HG02798 (cell line): ENCODE results near the gene ATP1B2.

Experiments used
- ATAC-seq: cut with Tn5 transposase; IDR thresholded peaks from one replicate; pipeline ENCODE4 v1.9.1; 2021; ENCODE audit warnings: mild to moderate bottlenecking; ENCODE audit not compliant: unreplicated experiment, poor library complexity

ATP1B2 gene

GRCh38 chr17:7677388-7678067 is 26.8 kb downstream of the ATP1B2 start:
- no peak for ATAC-seq

DNA sequence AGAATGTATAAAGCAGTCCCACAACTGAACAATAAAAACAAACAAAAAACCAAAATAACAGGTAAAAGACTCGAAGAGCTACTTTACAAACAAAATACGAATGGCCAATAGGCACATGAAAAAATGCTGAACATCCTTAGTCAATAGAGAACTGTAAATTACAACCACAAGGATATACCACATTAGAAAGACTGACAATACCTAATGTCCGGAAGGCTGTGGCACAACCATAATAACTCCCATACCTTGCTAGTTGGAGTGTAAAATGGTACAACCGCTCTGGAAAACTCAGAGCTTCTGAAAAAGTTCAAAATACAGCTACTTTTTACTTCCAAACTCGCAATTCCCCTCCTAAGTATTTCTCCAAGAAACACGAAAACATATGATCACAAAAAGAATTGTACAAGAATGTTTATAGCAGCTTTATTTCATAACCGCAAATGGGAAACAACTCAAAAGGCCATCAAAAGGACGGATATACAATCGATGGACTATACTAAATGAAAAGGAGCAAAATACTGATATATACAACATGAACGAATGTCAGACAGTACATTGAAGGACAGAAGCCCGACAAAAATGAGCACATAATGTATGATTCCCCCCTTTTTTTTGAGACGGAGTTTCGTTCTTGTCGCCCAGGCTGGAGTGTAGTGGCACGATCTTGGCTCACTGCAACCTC is 34.3 kb downstream of the ATP1B2 start:
- ATAC-seq, result no peak

- ATAC-seq, result peak; percentile 63
These were observed 35.0 kb downstream of the ATP1B2 start for GRCh38 chr17:7685533-7686221.

DNA sequence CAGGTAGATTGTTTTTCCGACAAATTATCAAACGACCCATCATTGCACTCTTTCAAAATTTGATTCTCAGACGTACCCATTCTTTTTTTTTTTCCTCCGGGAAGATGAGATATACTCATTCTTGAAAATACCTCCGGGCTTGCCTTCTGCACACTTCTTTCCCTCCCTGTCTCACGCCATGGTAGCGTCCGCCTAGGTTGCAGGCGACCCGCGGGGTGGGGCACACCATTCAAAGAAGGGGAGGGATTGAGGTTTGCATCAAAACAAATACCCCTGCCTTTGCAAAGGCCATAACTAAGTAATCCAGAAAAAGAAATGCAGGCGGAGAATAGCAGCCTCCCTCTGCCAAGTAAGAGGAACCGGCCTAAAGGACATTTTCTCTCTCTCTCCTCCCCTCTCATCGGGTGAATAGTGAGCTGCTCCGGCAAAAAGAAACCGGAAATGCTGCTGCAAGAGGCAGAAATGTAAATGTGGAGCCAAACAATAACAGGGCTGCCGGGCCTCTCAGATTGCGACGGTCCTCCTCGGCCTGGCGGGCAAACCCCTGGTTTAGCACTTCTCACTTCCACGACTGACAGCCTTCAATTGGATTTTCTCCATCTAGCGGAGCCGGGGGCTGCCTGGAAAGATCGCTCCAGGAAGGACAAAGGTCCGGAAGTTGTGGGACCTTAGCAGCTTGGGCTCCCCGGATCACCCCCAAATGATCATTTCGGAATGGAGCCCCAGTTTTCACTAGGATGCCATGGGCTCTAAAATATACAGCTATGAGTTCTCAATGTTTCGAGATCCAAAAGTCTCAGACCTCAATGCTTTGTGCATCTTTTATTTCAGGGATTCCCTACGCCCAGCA is 35.7 kb downstream of the ATP1B2 start:
- ATAC-seq, result peak; percentile 60

DNA sequence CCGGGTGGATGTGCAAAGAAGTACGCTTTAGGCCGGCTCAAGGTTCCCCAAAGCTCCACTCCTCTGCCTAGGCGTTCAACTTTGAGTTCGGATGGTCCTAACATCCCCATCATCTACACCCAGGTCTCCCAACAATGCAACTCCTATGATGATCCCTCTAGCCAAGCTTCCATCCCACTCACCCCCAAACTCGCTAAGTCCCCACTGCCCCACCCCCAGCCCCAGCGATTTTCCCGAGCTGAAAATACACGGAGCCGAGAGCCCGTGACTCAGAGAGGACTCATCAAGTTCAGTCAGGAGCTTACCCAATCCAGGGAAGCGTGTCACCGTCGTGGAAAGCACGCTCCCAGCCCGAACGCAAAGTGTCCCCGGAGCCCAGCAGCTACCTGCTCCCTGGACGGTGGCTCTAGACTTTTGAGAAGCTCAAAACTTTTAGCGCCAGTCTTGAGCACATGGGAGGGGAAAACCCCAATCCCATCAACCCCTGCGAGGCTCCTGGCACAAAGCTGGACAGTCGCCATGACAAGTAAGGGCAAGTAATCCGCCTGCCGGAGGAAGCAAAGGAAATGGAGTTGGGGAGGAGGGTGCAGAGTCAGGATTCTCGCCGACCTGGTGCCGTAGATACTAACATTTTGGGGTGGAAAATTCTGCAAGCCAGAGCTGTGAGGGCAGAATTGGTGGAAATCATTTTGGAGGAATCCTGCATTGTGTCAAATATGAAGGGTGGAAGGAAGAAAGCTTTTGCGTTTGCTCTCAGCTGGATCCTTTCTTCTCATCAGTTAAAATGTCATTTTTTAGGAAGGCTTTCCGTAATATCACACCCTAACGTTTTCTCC is 36.6 kb downstream of the ATP1B2 start, which contains the start of gene TP53:
Gene TP53, minus strand, starts transcription at position 419 of the 836 bp plus-strand sequence. CDS start 10,896 bp downstream, outside the sequence.
- ATAC-seq, result peak; percentile 38

GRCh38 chr17:7687908-7688807 is 37.4 kb downstream of the ATP1B2 start, which contains the start of gene WRAP53:
WRAP53 (plus strand) TSS chr17:7688477; CDS start chr17:7688649, 172 bp downstream.
- peak; percentile 77 for ATAC-seq

- no peak for ATAC-seq
These were observed 38.1 kb downstream of the ATP1B2 start for GRCh38 chr17:7688808-7689316.

DNA sequence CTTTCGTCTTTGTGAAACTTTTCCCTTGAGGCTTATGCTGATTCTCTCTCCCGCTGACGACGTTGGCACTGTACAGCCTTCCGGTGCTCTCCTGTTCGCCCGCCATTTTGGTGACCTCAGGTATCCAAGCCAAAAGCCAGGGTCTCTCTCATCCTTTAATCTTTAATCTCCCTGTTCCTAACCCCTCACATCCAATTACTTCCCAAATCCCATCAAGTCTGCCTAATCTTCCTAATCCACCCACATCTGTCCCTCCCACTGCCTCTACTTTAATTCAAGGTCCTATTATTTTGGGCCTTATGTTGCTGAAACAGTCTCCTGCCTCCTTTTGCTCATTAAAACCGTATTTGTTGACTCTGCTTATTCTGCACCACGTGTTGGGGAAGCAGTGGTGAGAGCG is 44.9 kb downstream of the ATP1B2 start:
- ATAC-seq, result no peak

GRCh38 chr17:7697828-7698588 is 47.3 kb downstream of the ATP1B2 start:
- no peak for ATAC-seq

DNA sequence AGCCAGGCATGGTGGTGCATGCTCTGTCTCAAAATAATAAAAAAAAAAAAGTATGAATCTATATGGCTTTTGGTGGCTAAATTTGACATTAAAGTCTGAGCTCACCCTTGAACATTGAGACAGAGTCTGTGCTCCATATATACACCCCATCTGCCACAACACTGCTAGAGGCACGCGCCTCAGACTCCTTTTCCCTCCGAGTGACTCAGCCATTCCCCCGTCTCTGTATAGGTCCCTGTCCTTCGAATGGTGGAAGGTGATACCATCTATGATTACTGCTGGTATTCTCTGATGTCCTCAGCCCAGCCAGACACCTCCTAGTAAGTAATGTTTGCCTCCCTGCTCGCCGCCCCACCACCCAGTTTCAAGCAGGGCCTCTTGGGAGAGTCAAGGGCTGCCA is 49.8 kb downstream of the ATP1B2 start:
- ATAC-seq, result no peak

DNA sequence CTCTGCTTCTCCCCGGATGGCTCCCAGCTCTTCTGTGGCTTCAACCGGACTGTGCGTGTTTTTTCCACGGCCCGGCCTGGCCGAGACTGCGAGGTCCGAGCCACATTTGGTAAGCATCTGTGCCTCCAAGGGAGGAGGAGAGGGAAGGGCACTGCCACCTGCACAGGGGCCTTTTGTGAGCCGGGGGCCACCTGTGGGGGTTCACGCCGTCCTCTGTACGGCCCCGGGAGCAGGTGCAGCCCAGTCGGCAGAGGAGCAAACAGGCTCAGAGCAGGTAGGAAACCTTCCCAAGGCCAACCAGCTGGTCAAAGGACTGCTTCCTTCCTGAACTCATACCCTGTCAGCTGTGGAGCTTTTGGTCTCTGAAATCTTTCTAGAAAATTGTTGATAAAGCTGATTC is 51.0 kb downstream of the ATP1B2 start:
- no peak for ATAC-seq

DNA sequence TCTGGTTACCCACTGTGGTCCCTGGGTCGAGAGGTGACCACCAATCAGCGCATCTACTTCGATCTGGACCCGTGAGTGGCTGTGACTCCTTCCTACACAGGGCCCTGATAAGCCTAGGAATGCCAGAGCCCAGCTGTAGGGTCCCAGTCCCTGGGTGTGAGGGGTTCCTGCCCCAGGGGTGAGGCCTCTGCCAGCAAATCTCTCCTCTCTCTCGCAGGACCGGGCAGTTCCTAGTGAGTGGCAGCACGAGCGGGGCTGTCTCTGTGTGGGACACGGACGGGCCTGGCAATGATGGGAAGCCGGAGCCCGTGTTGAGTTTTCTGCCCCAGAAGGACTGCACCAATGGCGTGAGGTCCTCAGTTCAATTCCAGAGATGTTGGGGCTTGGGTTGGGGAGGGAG is 52.0 kb downstream of the ATP1B2 start:
- ATAC-seq, result no peak

- ATAC-seq, result no peak
These were observed 53.1 kb downstream of the ATP1B2 start for GRCh38 chr17:7703584-7704479.

DNA sequence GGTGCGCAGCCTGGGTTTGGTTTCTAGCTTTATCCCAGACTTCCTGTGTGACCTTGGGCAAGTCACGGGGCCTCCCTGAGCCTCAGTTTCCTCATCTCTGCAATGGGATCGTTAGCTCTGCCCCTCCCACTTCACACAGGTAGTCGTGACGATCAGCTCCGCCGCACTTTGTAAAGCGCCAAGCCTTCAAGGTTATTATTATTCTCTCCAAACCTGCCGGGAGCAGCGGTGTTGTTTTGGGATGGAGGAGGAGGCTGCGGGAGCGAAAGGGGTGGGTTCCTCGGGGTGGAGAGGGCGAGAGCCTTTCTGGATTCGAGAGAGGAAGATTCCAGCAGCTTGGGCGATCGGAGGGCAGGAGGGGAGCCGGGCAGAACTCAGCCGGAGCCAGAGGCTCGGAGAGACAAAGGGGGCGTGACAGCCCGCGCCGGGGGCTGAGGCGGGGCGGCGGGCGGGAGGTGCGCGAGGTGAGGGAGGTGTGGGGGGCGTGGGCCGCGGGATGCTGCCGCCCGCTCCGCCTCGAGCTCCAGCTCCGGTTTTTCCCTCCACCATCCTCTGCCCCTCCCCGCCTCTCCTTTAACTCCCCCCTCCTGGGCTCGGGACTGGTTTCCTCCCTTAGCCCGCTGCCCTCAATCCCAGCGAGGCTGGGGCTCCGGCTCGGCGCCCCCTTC is 54.0 kb downstream of the ATP1B2 start, which contains the start of gene EFNB3:
Gene EFNB3, plus strand, starts transcription at position 602 of the 668 bp plus-strand sequence. CDS start 397 bp downstream, outside the sequence.
- ATAC-seq, result no peak

GRCh38 chr17:7705269-7706255 is 54.8 kb downstream of the ATP1B2 start:
- ATAC-seq, result no peak
